ENCODE results near the gene CNTNAP2. TPM values are rescaled to one million over a fixed set of nuclear protein-coding genes. Genes with fewer than 3 reads are reported as not detected.

The CNTNAP2 gene
- total and polyA plus RNA-seq, 4 experiments from 2014 or later = 0.19 to 0.50 (median 0.20) TPM; not detected in 1

GRCh38 chr7:147861058-147861716 is 1744.6 kb downstream of the CNTNAP2 start:
- Mint-ChIP-seq H3K4me3 (no peak overlapping the region), H3K27me3 (no peaks in the 10 kb centered on the region), H3K9me3 (peaks cover 4 to 15% (median 8%) of the 10 kb centered on the region in 8 donors), H3K36me3 (no peaks in the 10 kb centered on the region), H3K27ac (no peak overlapping the region), H3K4me1 (no peaks in the 10 kb centered on the region)
- Histone ChIP-seq H3K4me3 (ENCODE audit: low read length in 2 of 2) (no peak overlapping the region), H3K27me3 (ENCODE audit: insufficient read depth, low read length) (no peaks in the 10 kb centered on the region), H3K36me3 (ENCODE audit: insufficient read depth, low read length) (no peaks in the 10 kb centered on the region), H3K9me3 (ENCODE audit: control insufficient read depth in 1 of 2, low read length in 2 of 2) (no peaks in the 10 kb centered on the region), H3K4me1 (ENCODE audit: insufficient read depth, low read length) (no peaks in the 10 kb centered on the region), H3K27ac (ENCODE audit: low read depth, low read length) (no peak overlapping the region)
- POLR2A ChIA-PET (ENCODE audit: partially characterized antibody) = no interaction called here
- intact Hi-C loops (cut with micrococcal nuclease) = no loop called here
- no peak for DNase-seq
- CTCF ChIA-PET (ENCODE audit: partially characterized antibody) = no interaction called here

GRCh38 chr7:147861945-147862344 is 1745.3 kb downstream of the CNTNAP2 start:
- Mint-ChIP-seq H3K27ac (no peak overlapping the region), H3K27me3 (no peaks in the 10 kb centered on the region), H3K9me3 (peaks cover 3 to 15% (median 8%) of the 10 kb centered on the region in 8 donors), H3K36me3 (no peaks in the 10 kb centered on the region), H3K4me3 (no peak overlapping the region), H3K4me1 (no peaks in the 10 kb centered on the region)
- no peak overlapping the region for H3K4me3 ChIP-seq (ENCODE audit: low read length in 2 of 2)
- no peaks in the 10 kb centered on the region for H3K36me3 ChIP-seq (ENCODE audit: insufficient read depth, low read length)
- ChIA-PET CTCF (ENCODE audit: partially characterized antibody) (no interaction called here), POLR2A (ENCODE audit: partially characterized antibody) (no interaction called here)
- intact Hi-C loops (cut with micrococcal nuclease) = no loop called here
- H3K4me1 ChIP-seq (ENCODE audit: insufficient read depth, low read length) = no peaks in the 10 kb centered on the region
- DNase-seq = no peak
- no peak overlapping the region for H3K27ac ChIP-seq (ENCODE audit: low read depth, low read length)
- no peaks in the 10 kb centered on the region for H3K27me3 ChIP-seq (ENCODE audit: insufficient read depth, low read length)
- no peaks in the 10 kb centered on the region for H3K9me3 ChIP-seq (ENCODE audit: control insufficient read depth in 1 of 2, low read length in 2 of 2)

GRCh38 chr7:147869456-147869855 is 1752.9 kb downstream of the CNTNAP2 start:
- Histone ChIP-seq H3K4me3 (ENCODE audit: low read length in 2 of 2) (no peak overlapping the region), H3K27ac (ENCODE audit: low read depth, low read length) (no peak overlapping the region), H3K27me3 (ENCODE audit: insufficient read depth, low read length) (no peaks in the 10 kb centered on the region), H3K4me1 (ENCODE audit: insufficient read depth, low read length) (no peaks in the 10 kb centered on the region), H3K9me3 (ENCODE audit: control insufficient read depth in 1 of 2, low read length in 2 of 2) (no peaks in the 10 kb centered on the region), H3K36me3 (ENCODE audit: insufficient read depth, low read length) (no peaks in the 10 kb centered on the region)
- ChIA-PET POLR2A (ENCODE audit: partially characterized antibody) (no interaction called here), CTCF (ENCODE audit: partially characterized antibody) (no interaction called here)
- H3K36me3 Mint-ChIP-seq = no peaks in the 10 kb centered on the region
- no peak overlapping the region for H3K4me3 Mint-ChIP-seq
- intact Hi-C loops (cut with micrococcal nuclease) = no loop called here
- H3K27ac Mint-ChIP-seq = no peak overlapping the region
- H3K4me1 Mint-ChIP-seq = no peaks in the 10 kb centered on the region
- no peak for DNase-seq
- H3K9me3 Mint-ChIP-seq = peaks cover 2 to 28% (median 8%) of the 10 kb centered on the region in 8 donors
- no peaks in the 10 kb centered on the region for H3K27me3 Mint-ChIP-seq

GRCh38 chr7:147878912-147879661 is 1762.5 kb downstream of the CNTNAP2 start:
- no peaks in the 10 kb centered on the region for H3K27me3 Mint-ChIP-seq
- Histone ChIP-seq H3K36me3 (ENCODE audit: insufficient read depth, low read length) (no peaks in the 10 kb centered on the region), H3K9me3 (ENCODE audit: control insufficient read depth in 1 of 2, low read length in 2 of 2) (no peaks in the 10 kb centered on the region), H3K4me3 (ENCODE audit: low read length in 2 of 2) (no peak overlapping the region), H3K27me3 (ENCODE audit: insufficient read depth, low read length) (no peaks in the 10 kb centered on the region), H3K4me1 (ENCODE audit: insufficient read depth, low read length) (no peaks in the 10 kb centered on the region), H3K27ac (ENCODE audit: low read depth, low read length) (no peak overlapping the region)
- H3K4me1 Mint-ChIP-seq = no peaks in the 10 kb centered on the region
- ChIA-PET CTCF (ENCODE audit: partially characterized antibody) (no interaction called here), POLR2A (ENCODE audit: partially characterized antibody) (no interaction called here)
- no peak overlapping the region for H3K27ac Mint-ChIP-seq
- intact Hi-C loops (cut with micrococcal nuclease) = no loop called here
- no peak for DNase-seq
- H3K36me3 Mint-ChIP-seq = no peaks in the 10 kb centered on the region
- H3K4me3 Mint-ChIP-seq = no peak overlapping the region
- H3K9me3 Mint-ChIP-seq = peaks cover 0 to 10% (median 1%) of the 10 kb centered on the region in 8 donors

GRCh38 chr7:147885869-147886268 is 1769.3 kb downstream of the CNTNAP2 start:
- POLR2A ChIA-PET (ENCODE audit: partially characterized antibody) = no interaction called here
- Mint-ChIP-seq H3K27ac (no peak overlapping the region), H3K4me1 (no peaks in the 10 kb centered on the region), H3K4me3 (no peak overlapping the region), H3K27me3 (no peaks in the 10 kb centered on the region), H3K9me3 (peaks cover 0 to 8% (median 0%) of the 10 kb centered on the region in 8 donors), H3K36me3 (no peaks in the 10 kb centered on the region)
- no peak overlapping the region for H3K27ac ChIP-seq (ENCODE audit: low read depth, low read length)
- H3K36me3 ChIP-seq (ENCODE audit: insufficient read depth, low read length) = no peaks in the 10 kb centered on the region
- DNase-seq = no peak
- CTCF ChIA-PET (ENCODE audit: partially characterized antibody) = no interaction called here
- no peaks in the 10 kb centered on the region for H3K9me3 ChIP-seq (ENCODE audit: control insufficient read depth in 1 of 2, low read length in 2 of 2)
- H3K4me3 ChIP-seq (ENCODE audit: low read length in 2 of 2) = no peak overlapping the region
- no peaks in the 10 kb centered on the region for H3K4me1 ChIP-seq (ENCODE audit: insufficient read depth, low read length)
- intact Hi-C loops (cut with micrococcal nuclease) = no loop called here
- no peaks in the 10 kb centered on the region for H3K27me3 ChIP-seq (ENCODE audit: insufficient read depth, low read length)

- no peaks in the 10 kb centered on the region for H3K36me3 ChIP-seq (ENCODE audit: insufficient read depth, low read length)
- H3K4me3 Mint-ChIP-seq = no peak overlapping the region
- H3K27ac ChIP-seq (ENCODE audit: low read depth, low read length) = no peak overlapping the region
- H3K27ac Mint-ChIP-seq = no peak overlapping the region
- POLR2A ChIA-PET (ENCODE audit: partially characterized antibody) = no interaction called here
- no peaks in the 10 kb centered on the region for H3K9me3 ChIP-seq (ENCODE audit: control insufficient read depth in 1 of 2, low read length in 2 of 2)
- H3K4me1 Mint-ChIP-seq = no peaks in the 10 kb centered on the region
- H3K27me3 ChIP-seq (ENCODE audit: insufficient read depth, low read length) = no peaks in the 10 kb centered on the region
- CTCF ChIA-PET (ENCODE audit: partially characterized antibody) = no interaction called here
- no peaks in the 10 kb centered on the region for H3K4me1 ChIP-seq (ENCODE audit: insufficient read depth, low read length)
- peaks cover 0 to 4% (median 0%) of the 10 kb centered on the region in 8 donors for H3K9me3 Mint-ChIP-seq
- no peaks in the 10 kb centered on the region for H3K27me3 Mint-ChIP-seq
- intact Hi-C loops (cut with micrococcal nuclease) = no loop called here
- H3K4me3 ChIP-seq (ENCODE audit: low read length in 2 of 2) = no peak overlapping the region
- DNase-seq = no peak
- no peaks in the 10 kb centered on the region for H3K36me3 Mint-ChIP-seq
Observed at GRCh38 chr7:147894271-147894670, 1777.7 kb downstream of the CNTNAP2 start.

- no peaks in the 10 kb centered on the region for H3K27me3 Mint-ChIP-seq
- H3K27ac Mint-ChIP-seq = no peak overlapping the region
- H3K9me3 Mint-ChIP-seq = peaks cover 0 to 6% (median 3%) of the 10 kb centered on the region in 8 donors
- ChIA-PET CTCF (ENCODE audit: partially characterized antibody) (no interaction called here), POLR2A (ENCODE audit: partially characterized antibody) (no interaction called here)
- H3K4me1 Mint-ChIP-seq = no peaks in the 10 kb centered on the region
- Histone ChIP-seq H3K36me3 (ENCODE audit: insufficient read depth, low read length) (no peaks in the 10 kb centered on the region), H3K9me3 (ENCODE audit: control insufficient read depth in 1 of 2, low read length in 2 of 2) (no peaks in the 10 kb centered on the region), H3K27me3 (ENCODE audit: insufficient read depth, low read length) (no peaks in the 10 kb centered on the region), H3K4me3 (ENCODE audit: low read length in 2 of 2) (no peak overlapping the region), H3K27ac (ENCODE audit: low read depth, low read length) (no peak overlapping the region), H3K4me1 (ENCODE audit: insufficient read depth, low read length) (no peaks in the 10 kb centered on the region)
- intact Hi-C loops (cut with micrococcal nuclease) = no loop called here
- no peaks in the 10 kb centered on the region for H3K36me3 Mint-ChIP-seq
- DNase-seq = no peak
- H3K4me3 Mint-ChIP-seq = no peak overlapping the region
Observed at GRCh38 chr7:147896121-147896520, 1779.5 kb downstream of the CNTNAP2 start.
